Common myeloid progenitor, CD34-positive (primary cell): ENCODE measurements around the gene ACE.

Experiments
- CTCF ChIA-PET: fragments of 350-600 bp; sonication (Branson Sonifier 250); formaldehyde crosslinking; loops from one replicate; lab custom pipeline; 2021; ENCODE audit warnings: antibody characterized with exemption; lab: Charles Lee
- POLR2A ChIA-PET: fragments of 350-600 bp; sonication (Branson Sonifier 250); formaldehyde crosslinking; loops from one replicate; lab custom pipeline; 2021; ENCODE audit warnings: antibody characterized with exemption; lab: Charles Lee
- DNase-seq, 3 donors: peaks; one replicate each; pipeline versions ENCODE4 v3.0.0 to v3.0.0-alpha.2; 2013
- H3K27ac ChIP-seq, 2 experiments: 1 replicate in 1 of 2; 2 replicates in 1 of 2; pipeline ENCODE4 v1.7.0; 2013; ENCODE audit warnings: inconsistent platforms in 2 of 2, low read length in 2 of 2, mild to moderate bottlenecking in 2 of 2, low read depth in 1 of 2, moderate library complexity in 1 of 2; ENCODE audit not compliant: severe bottlenecking in 2 of 2, insufficient read depth in 1 of 2, poor library complexity in 1 of 2
- H3K27me3 ChIP-seq, 5 experiments: replicated peaks in 2 of 5; 1 replicate in 3 of 5; 2 replicates in 2 of 5; pipeline versions ENCODE4 v1.6.1 to v1.7.0; 2013; ENCODE audit warnings: low read length in 4 of 5, mild to moderate bottlenecking in 2 of 5, moderate library complexity in 2 of 5, inconsistent platforms in 1 of 5; ENCODE audit not compliant: insufficient read depth in 5 of 5, control insufficient read depth in 4 of 5
- H3K36me3 ChIP-seq, 4 experiments: 1 replicate in 2 of 4; 2 replicates in 2 of 4; pipeline versions ENCODE4 v1.6.1 to v1.7.0; 2013; ENCODE audit warnings: low read length in 3 of 4, control low read depth in 1 of 4, mild to moderate bottlenecking in 1 of 4; ENCODE audit not compliant: control insufficient read depth in 4 of 4, insufficient read depth in 4 of 4
- H3K4me1 ChIP-seq, 4 experiments: 1 replicate in 3 of 4; 2 replicates in 1 of 4; pipeline versions ENCODE4 v1.6.1 to v1.7.1; 2013; ENCODE audit warnings: low read length in 3 of 4, mild to moderate bottlenecking in 3 of 4, control low read depth in 1 of 4, inconsistent platforms in 1 of 4, moderate library complexity in 1 of 4; ENCODE audit not compliant: control insufficient read depth in 4 of 4, insufficient read depth in 4 of 4; ENCODE audit errors: control extremely low read depth in 1 of 4
- H3K4me3 ChIP-seq, 7 experiments: 1 replicate in 4 of 7; 2 replicates in 3 of 7; pipeline versions ENCODE4 v1.5.1 to v1.7.0; 2013; ENCODE audit warnings: mild to moderate bottlenecking in 7 of 7, low read length in 6 of 7, moderate library complexity in 6 of 7, inconsistent platforms in 2 of 7, low read depth in 2 of 7, control low read depth in 1 of 7; ENCODE audit not compliant: insufficient read depth in 4 of 7, control insufficient read depth in 1 of 7; ENCODE audit errors: extremely low read depth in 1 of 7
- H3K9me3 ChIP-seq, 5 experiments: 1 replicate in 4 of 5; 2 replicates in 1 of 5; pipeline versions ENCODE4 v1.6.1 to v1.7.1; 2013; ENCODE audit warnings: low read length in 4 of 5, mild to moderate bottlenecking in 2 of 5, inconsistent platforms in 1 of 5, low read depth in 1 of 5, moderate library complexity in 1 of 5; ENCODE audit not compliant: control insufficient read depth in 4 of 5, insufficient read depth in 2 of 5; ENCODE audit errors: control extremely low read depth in 1 of 5
- WGBS: methylation state at CpG from one replicate; pipeline ENCODE4 v1.1.5; 2013; ENCODE audit not compliant: insufficient coverage; 5-methylcytosine and 5-hydroxymethylcytosine counted together

Gene ACE

DNA sequence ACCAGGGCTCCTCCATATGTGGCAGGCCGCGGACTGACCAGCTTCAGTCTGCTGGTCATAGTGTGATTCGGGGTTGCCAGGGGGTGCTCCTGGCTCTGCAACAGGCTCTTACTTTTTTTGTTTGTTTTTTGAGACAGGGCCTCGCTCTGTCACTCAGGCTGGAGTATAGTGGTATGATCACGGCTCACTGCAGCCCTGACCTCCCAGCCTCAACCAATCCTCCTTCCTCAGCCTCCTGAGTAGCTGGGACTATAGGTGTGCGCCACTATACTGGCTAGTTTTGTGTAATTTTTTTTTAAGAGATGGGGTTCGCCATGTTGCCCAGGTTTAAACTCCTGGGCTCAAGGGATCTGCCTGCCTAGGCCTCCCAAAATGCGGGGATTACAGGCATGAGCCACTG, 34.5 kb downstream of the ACE start:
- Histone ChIP-seq H3K4me3 (no peak overlapping the region), H3K4me1 (no peaks in the 10 kb centered on the region), H3K36me3 (no peaks in the 10 kb centered on the region), H3K27me3 (peaks cover 0 to 7% (median 2%) of the 10 kb centered on the region in 5 experiments), H3K27ac (no peak overlapping the region), H3K9me3 (no peaks in the 10 kb centered on the region)
- CTCF ChIA-PET, result no interaction called here
- DNase-seq, result no peak
- WGBS, result 97% methylated on average over 6 of the region's 8 CpGs
- POLR2A ChIA-PET, result no interaction called here

DNA sequence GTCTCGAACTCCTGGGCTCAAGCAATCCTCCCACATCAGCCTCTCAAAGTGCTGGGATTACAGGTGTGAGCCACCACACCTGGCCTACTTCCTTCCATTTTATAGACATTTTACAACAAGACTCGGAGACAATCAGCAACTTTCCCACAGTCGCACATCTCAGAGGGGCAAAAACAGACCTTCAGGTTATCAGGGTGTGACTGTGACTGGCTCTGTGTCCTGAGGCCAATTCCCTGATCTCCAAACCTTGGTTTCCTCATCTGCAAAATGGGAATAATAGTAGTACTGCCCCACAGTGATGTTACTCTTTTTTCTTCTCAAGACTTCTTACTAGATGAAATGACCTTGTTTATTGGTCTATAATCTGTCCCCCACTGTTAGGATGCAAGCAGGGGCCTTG, 35.5 kb downstream of the ACE start:
- H3K27me3 ChIP-seq, result peaks cover 0 to 9% (median 2%) of the 10 kb centered on the region in 5 experiments
- H3K9me3 ChIP-seq, result no peaks in the 10 kb centered on the region
- 94% methylated on average over 2 of the region's 3 CpGs for WGBS
- DNase-seq, result no peak
- H3K4me1 ChIP-seq, result no peaks in the 10 kb centered on the region
- no peaks in the 10 kb centered on the region for H3K36me3 ChIP-seq
- CTCF ChIA-PET, result no interaction called here
- POLR2A ChIA-PET, result no interaction called here
- no peak overlapping the region for H3K4me3 ChIP-seq
- no peak overlapping the region for H3K27ac ChIP-seq

DNA sequence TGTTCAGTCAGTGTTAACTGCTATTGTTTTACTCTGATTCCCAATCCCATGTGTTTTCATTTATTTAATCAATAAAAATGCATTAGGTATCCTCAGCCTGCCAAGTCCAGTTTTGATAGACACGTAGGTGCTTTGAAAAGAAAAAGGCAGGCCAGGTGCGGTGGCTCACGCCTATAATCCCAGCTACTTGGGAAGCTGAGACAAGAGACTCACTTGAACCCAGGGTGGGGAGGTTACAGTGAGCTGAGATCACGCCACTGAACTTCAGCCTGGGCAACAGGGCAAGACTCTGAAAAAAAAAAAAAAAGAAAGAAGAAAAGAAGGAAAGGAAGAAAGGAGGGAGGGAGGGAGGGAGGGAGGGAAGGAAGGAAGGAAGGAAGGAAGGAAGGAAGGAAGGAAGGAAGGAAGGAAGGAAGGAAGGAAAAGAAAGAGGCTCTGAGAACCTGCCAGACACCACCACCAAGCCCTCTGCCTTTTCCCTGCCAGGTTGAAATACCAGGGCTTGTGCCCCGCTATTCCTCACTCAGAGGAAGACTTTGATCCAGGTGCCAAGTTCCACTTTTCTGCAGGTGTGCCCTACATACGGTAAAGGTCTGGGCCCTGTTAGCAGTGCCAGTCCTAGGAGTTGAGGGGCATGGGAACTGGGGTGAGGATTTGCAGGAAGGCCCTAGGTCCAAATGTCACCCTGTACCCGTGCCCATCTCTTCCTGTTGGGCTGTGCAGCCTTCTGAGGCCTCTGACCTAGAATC, 36.2 kb downstream of the ACE start:
- Histone ChIP-seq H3K4me3 (no peak overlapping the region), H3K4me1 (no peaks in the 10 kb centered on the region), H3K36me3 (no peaks in the 10 kb centered on the region), H3K27ac (no peak overlapping the region), H3K9me3 (no peaks in the 10 kb centered on the region), H3K27me3 (peaks cover 0 to 12% (median 2%) of the 10 kb centered on the region in 5 experiments)
- DNase-seq, result no peak
- WGBS, result 95% methylated on average over 6 of the region's 7 CpGs
- ChIA-PET POLR2A (no interaction called here), CTCF (no interaction called here)

DNA sequence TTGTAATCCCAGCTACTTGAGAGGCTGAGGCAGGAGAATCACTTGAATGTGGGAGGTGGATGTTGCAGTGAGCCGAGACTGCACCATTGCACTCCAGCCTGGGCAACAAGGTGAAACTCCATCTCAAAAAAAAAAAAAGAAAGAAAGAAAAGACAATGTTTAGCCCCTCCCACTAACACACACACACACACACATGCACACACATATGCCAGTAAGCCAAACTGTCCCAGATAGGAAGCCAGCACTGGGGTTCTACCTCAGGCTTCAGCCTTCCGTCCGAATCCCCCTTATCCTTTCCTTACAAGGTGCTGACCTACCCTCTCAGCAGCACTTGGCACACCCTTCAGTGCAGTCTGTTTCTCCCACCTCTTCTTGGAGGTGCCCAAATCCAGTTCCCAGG, 37.6 kb downstream of the ACE start:
- H3K27ac ChIP-seq, result no peak overlapping the region
- DNase-seq, result no peak
- no peaks in the 10 kb centered on the region for H3K9me3 ChIP-seq
- WGBS, result 100% methylated on average over 2 of the region's 3 CpGs
- no peaks in the 10 kb centered on the region for H3K4me1 ChIP-seq
- peaks cover 0 to 14% (median 2%) of the 10 kb centered on the region in 5 experiments for H3K27me3 ChIP-seq
- POLR2A ChIA-PET, result no interaction called here
- CTCF ChIA-PET, result no interaction called here
- H3K36me3 ChIP-seq, result no peaks in the 10 kb centered on the region
- H3K4me3 ChIP-seq, result no peak overlapping the region

- CTCF ChIA-PET, result interaction anchor here (1.2 kb wide), 1 partner anchor 12 kb away, joined by 3 read pairs; no protein-coding TSS in a partner anchor
- H3K9me3 ChIP-seq, result no peaks in the 10 kb centered on the region
- peaks cover 0 to 14% (median 5%) of the 10 kb centered on the region in 5 experiments for H3K27me3 ChIP-seq
- WGBS, result 100% methylated on average over 1 of the region's 2 CpGs
- H3K27ac ChIP-seq, result no peak overlapping the region
- DNase-seq, result no peak
- POLR2A ChIA-PET, result no interaction called here
- H3K4me3 ChIP-seq, result no peak overlapping the region
- H3K36me3 ChIP-seq, result no peaks in the 10 kb centered on the region
- H3K4me1 ChIP-seq, result no peaks in the 10 kb centered on the region
These were observed 38.1 kb downstream of the ACE start for GRCh38 chr17:63514974-63515373.

- WGBS, result 100% methylated on average over 1 of the region's 1 CpG
- H3K27me3 ChIP-seq, result peaks cover 0 to 15% (median 10%) of the 10 kb centered on the region in 5 experiments
These were observed 38.6 kb downstream of the ACE start for GRCh38 chr17:63515426-63515825.

More at GRCh38 chr17:63515426-63515825, 38.6 kb downstream of the ACE start:
- no peak for DNase-seq
- no peak overlapping the region for H3K27ac ChIP-seq
- H3K9me3 ChIP-seq, result no peaks in the 10 kb centered on the region
- no peak overlapping the region for H3K4me3 ChIP-seq
- ChIA-PET POLR2A (no interaction called here), CTCF (interaction anchor here (1.2 kb wide), 1 partner anchor 12 kb away, joined by 3 read pairs; no protein-coding TSS in a partner anchor)
- H3K4me1 ChIP-seq, result no peaks in the 10 kb centered on the region
- no peaks in the 10 kb centered on the region for H3K36me3 ChIP-seq
